Endothelial cell of umbilical vein (primary cell): Measurements from ENCODE around the gene RUNX2. TPM values are rescaled to one million over a fixed set of nuclear protein-coding genes. Genes with fewer than 3 reads are reported as not detected.
"Not testable (repeated sequence)": the region's sequence is repeated elsewhere in the genome, so short reads cannot be mapped to it uniquely, and the experiment has no call there.

ENCODE experiments used
- BruUV-seq: library from RNA; stranded (reverse); fragments of 400-500 nt; replicated peaks from 2 replicates; lab custom pipeline; 2021; lab: Mats Ljungman, UMichigan
- CTCF ChIA-PET: fragments of 300-600, 350-600 bp; sonication (Branson Sonifier 250); formaldehyde crosslinking; loops from one replicate; lab custom pipeline; 2021; ENCODE audit warnings: antibody characterized with exemption, inconsistent platforms; lab: Charles Lee
- POLR2A ChIA-PET: fragments of 300-600, 350-600 bp; sonication (Branson Sonifier 250); formaldehyde crosslinking; loops from one replicate; lab custom pipeline; 2021; ENCODE audit warnings: antibody characterized with exemption, inconsistent platforms; lab: Charles Lee
- DNase-seq: peaks from one replicate; pipeline ENCODE4 v3.0.0-alpha.2; 2011; ENCODE audit warnings: low read depth, low spot score
- FAIRE-seq: peaks from 2 replicates; lab custom pipeline; 2011; peaks lifted over from hg19 to GRCh38; lab: Jason Lieb, UNC
- H2AFZ ChIP-seq: 2 replicates; pipeline ENCODE4 v1.6.0; 2012; ENCODE audit warnings: low read depth, low read length, control low read depth, inconsistent platforms
- H3K27ac ChIP-seq: 2 replicates; pipeline ENCODE4 v1.5.1; 2011; ENCODE audit warnings: low read depth, mild to moderate bottlenecking, control low read depth, low read length, moderate library complexity; ENCODE audit not compliant: insufficient read depth
- H3K27me3 ChIP-seq, 2 experiments: 2 replicates each; pipeline versions ENCODE4 v1.6.0 to v1.6.1; 2011; ENCODE audit warnings: low read length in 2 of 2, mixed read lengths in 1 of 2; ENCODE audit not compliant: control insufficient read depth in 2 of 2, insufficient read depth in 2 of 2
- H3K36me3 ChIP-seq, 2 experiments: 2 replicates in 1 of 2; 3 replicates in 1 of 2; pipeline ENCODE4 v1.5.1; 2011; ENCODE audit warnings: low read length in 2 of 2, mild to moderate bottlenecking in 1 of 2, moderate library complexity in 1 of 2; ENCODE audit not compliant: control insufficient read depth in 2 of 2, insufficient read depth in 2 of 2; ENCODE audit errors: extremely low read depth in 1 of 2
- H3K4me1 ChIP-seq: 3 replicates; pipeline ENCODE4 v1.5.1; 2011; ENCODE audit warnings: mild to moderate bottlenecking, low read length; ENCODE audit not compliant: control insufficient read depth, insufficient read depth; ENCODE audit errors: extremely low read depth
- H3K4me2 ChIP-seq: 2 replicates; pipeline ENCODE4 v1.6.1; 2011; ENCODE audit warnings: low read length, control low read depth, mixed read lengths; ENCODE audit not compliant: insufficient read depth
- H3K4me3 ChIP-seq, 3 experiments: fragments of 200-600 bp in 1 of 3; sonication (generic), shearing (Covaris generic) in 1 of 3; replicated peaks in 1 of 3; 2 replicates each; pipeline ENCODE4 v1.5.1; 2011 to 2016; ENCODE audit warnings: control low read depth in 3 of 3, low read length in 3 of 3, mild to moderate bottlenecking in 2 of 3, inconsistent platforms in 1 of 3, low read depth in 1 of 3, moderate library complexity in 1 of 3; ENCODE audit not compliant: insufficient read depth in 1 of 3
- H3K79me2 ChIP-seq: 2 replicates; pipeline ENCODE4 v1.6.0; 2012; ENCODE audit warnings: low read length, inconsistent platforms; ENCODE audit not compliant: control insufficient read depth, insufficient read depth
- H3K9ac ChIP-seq: replicated peaks from 2 replicates; pipeline ENCODE3; 2011; ENCODE audit warnings: low read length, control low read depth; ENCODE audit not compliant: insufficient read depth; ENCODE audit errors: extremely low read depth
- H3K9me1 ChIP-seq: replicated peaks from 3 replicates; pipeline ENCODE4 v1.6.0; 2011; ENCODE audit warnings: mild to moderate bottlenecking, low read length; ENCODE audit not compliant: control insufficient read depth, insufficient read depth; ENCODE audit errors: extremely low read depth
- H3K9me3 ChIP-seq: replicated peaks from 2 replicates; pipeline ENCODE4 v1.5.1; 2012; ENCODE audit warnings: low read length, inconsistent platforms; ENCODE audit not compliant: control insufficient read depth, insufficient read depth
- H4K20me1 ChIP-seq: replicated peaks from 2 replicates; pipeline ENCODE3; 2011; ENCODE audit warnings: mild to moderate bottlenecking, low read length; ENCODE audit not compliant: control insufficient read depth, insufficient read depth; ENCODE audit errors: extremely low read depth
- CTCF ChIP-seq, 2 donors: IDR thresholded peaks; 1 replicate in 1 of 2; 2 replicates in 1 of 2; pipeline ENCODE4 v1.5.1; 2011; ENCODE audit warnings: low read length in 2 of 2, mild to moderate bottlenecking in 2 of 2, moderate library complexity in 2 of 2, control low read depth in 1 of 2, inconsistent platforms in 1 of 2, low read depth in 1 of 2; ENCODE audit not compliant: insufficient read depth in 1 of 2; ENCODE audit errors: extremely low read depth in 1 of 2
- EZH2 ChIP-seq: IDR thresholded peaks from 2 replicates; pipeline ENCODE4 v1.6.1; 2012; ENCODE audit warnings: borderline replicate concordance, low read depth, mild to moderate bottlenecking, moderate library complexity, low read length, inconsistent platforms; ENCODE audit not compliant: severe bottlenecking
- FOS ChIP-seq: IDR thresholded peaks from 2 replicates; pipeline ENCODE4 v1.6.1; 2011; ENCODE audit warnings: mild to moderate bottlenecking, low read length, moderate library complexity, borderline replicate concordance; ENCODE audit not compliant: insufficient read depth
- GATA2 ChIP-seq: IDR thresholded peaks from 2 replicates; pipeline ENCODE4 v1.7.0; 2011; ENCODE audit warnings: low read depth, mild to moderate bottlenecking, moderate library complexity, mixed read lengths, low read length; ENCODE audit not compliant: insufficient read length, insufficient read depth
- JUN ChIP-seq: IDR thresholded peaks from 2 replicates; pipeline ENCODE4 v1.6.1; 2011; ENCODE audit warnings: borderline replicate concordance, low read depth; ENCODE audit not compliant: insufficient read length, insufficient read depth
- MYC ChIP-seq: IDR thresholded peaks from one replicate; pipeline ENCODE4 v1.6.1; 2011; ENCODE audit warnings: mild to moderate bottlenecking, low read depth, low read length
- POLR2A ChIP-seq: IDR thresholded peaks from 2 replicates; pipeline ENCODE4 v1.6.1; 2012; ENCODE audit warnings: low read depth, mild to moderate bottlenecking, control low read depth, low read length
- POLR2AphosphoS5 ChIP-seq: IDR thresholded peaks from 2 replicates; pipeline ENCODE4 v1.6.1; 2012; ENCODE audit warnings: low read depth, mild to moderate bottlenecking, control low read depth, low read length, moderate library complexity; ENCODE audit not compliant: insufficient read depth
- dilution Hi-C: fragments of 300-500 bp; cut with MboI; formaldehyde crosslinking; loops from one replicate; pipeline ENCODE4 v1.15.0; 2019; ENCODE audit warnings: low sequenced_read_pairs; ENCODE audit not compliant: extremely low pct_ligation_motif_present
- intact Hi-C: fragments of 100-400 bp; cut with micrococcal nuclease; formaldehyde crosslinking; loops from one replicate; pipeline ENCODE4 v1.10.0; 2022
- polyA plus RNA-seq, 4 experiments: library from polyadenylated mRNA; depleted of rRNA in 3 of 4; stranded (reverse) in 3 of 4; unstranded in 1 of 4; fragments of >200 nt; gene quantifications; 2 replicates each; pipeline versions ENCODE4 v1.2.1 to v1.2.3, GENCODE V29; 2011 to 2012; ENCODE audit warnings: missing spikeins in 1 of 4
- total RNA-seq: library from RNA; stranded (reverse); gene quantifications from 2 replicates; pipeline ENCODE4 v1.2.3, GENCODE V29; 2021
- TF ChIP-seq, protein P1 (sequence below): IDR thresholded peaks from 2 replicates; pipeline ENCODE4 v1.6.1; 2011; ENCODE audit not compliant: insufficient read depth, insufficient read length

The RUNX2 gene
- total and polyA plus RNA-seq, 2 donors (not counting 3 experiments of a cell fraction or from before 2014, with no cell fraction given): 0.06 TPM; not detected in 1

DNA sequence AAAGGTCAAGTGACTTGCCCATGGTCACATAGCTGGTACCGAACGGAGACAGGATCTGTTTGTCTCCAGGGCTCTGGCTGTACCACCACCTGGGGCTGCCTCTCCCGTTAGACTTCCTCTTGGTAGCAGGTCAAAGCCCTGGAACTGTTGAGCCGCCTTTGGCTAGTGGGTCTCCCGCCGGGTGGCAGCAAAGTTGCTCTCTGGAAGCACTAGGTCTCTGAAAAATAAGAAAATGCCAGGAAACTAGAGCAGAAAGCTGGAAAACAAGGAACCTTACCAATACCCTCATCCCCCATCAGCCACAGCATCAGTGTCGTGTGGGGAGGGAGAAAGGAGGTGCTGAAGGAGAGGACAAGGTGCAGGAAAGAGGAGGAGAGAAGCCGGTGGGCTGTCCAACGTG lies 340.6 kb downstream of the RUNX2 start:
- intact Hi-C loops: no loop called here
- dilution Hi-C loops: no loop called here
- BruUV-seq: no TSS peak
- Histone ChIP-seq H3K9me3 (no peaks in the 10 kb centered on the region), H3K36me3 (no peaks in the 10 kb centered on the region), H3K9me1 (no peaks in the 10 kb centered on the region), H3K27ac (no peak overlapping the region), H3K4me3 (no peak overlapping the region), H3K27me3 (peaks cover 2 to 3% of the 10 kb centered on the region in 2 experiments), H3K9ac (no peak overlapping the region), H2AFZ (no peak overlapping the region), H3K79me2 (no peaks in the 10 kb centered on the region), H3K4me2 (no peak overlapping the region), H4K20me1 (no peaks in the 10 kb centered on the region), H3K4me1 (peaks cover 6% of the 10 kb centered on the region)
- no peak for FAIRE-seq
- DNase-seq: no peak
- POLR2A ChIA-PET: no interaction called here
- CTCF ChIA-PET: no interaction called here
- no peak for TF ChIP-seq CTCF (IDR thresholded peaks at IDR 0.05; ENCODE audit: extremely low read depth in 1 of 2, insufficient read depth in 1 of 2, low read depth in 1 of 2, low read length in 2 of 2)
- no peak for TF ChIP-seq MYC
- no peak for TF ChIP-seq EZH2
- no peak for TF ChIP-seq FOS
- no peak for TF ChIP-seq JUN
- no peak for TF ChIP-seq POLR2AphosphoS5
- TF ChIP-seq POLR2A: no peak
- TF ChIP-seq, protein P1, sequence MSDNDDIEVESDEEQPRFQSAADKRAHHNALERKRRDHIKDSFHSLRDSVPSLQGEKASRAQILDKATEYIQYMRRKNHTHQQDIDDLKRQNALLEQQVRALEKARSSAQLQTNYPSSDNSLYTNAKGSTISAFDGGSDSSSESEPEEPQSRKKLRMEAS: no peak
- no peak for TF ChIP-seq GATA2

DNA sequence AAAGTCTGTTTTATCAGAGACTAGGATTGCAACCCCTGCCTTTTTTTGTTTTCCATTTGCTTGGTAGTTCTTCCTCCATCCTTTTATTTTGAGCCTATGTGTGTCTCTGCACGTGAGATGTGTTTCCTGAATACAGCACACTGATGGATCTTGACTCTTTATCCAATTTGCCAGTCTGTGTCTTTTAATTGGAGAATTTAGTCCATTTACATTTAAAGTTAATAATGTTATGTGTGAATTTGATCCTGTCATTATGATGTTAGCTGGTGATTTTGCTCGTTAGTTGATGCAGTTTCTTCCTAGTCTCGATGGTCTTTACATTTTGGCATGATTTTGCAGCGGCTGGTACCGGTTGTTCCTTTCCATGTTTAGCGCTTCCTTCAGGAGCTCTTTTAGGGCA lies 345.0 kb downstream of the RUNX2 start:
- H3K4me2 ChIP-seq, H3K9me3 ChIP-seq, POLR2A ChIA-PET, intact Hi-C loops, DNase-seq, H3K9ac ChIP-seq, H3K79me2 ChIP-seq, CTCF ChIA-PET, BruUV-seq, H3K4me3 ChIP-seq, dilution Hi-C loops, H3K36me3 ChIP-seq, H3K27me3 ChIP-seq, H3K27ac ChIP-seq, H4K20me1 ChIP-seq, H2AFZ ChIP-seq, FAIRE-seq, H3K9me1 ChIP-seq: not testable (repeated sequence)
- H3K4me1 ChIP-seq: peaks cover 14% of the 10 kb centered on the region

GRCh38 chr6:45675166-45675565 lies 347.0 kb downstream of the RUNX2 start:
- intact Hi-C loops, H3K36me3 ChIP-seq, H3K79me2 ChIP-seq, H4K20me1 ChIP-seq, H2AFZ ChIP-seq, H3K4me3 ChIP-seq, FAIRE-seq, H3K9ac ChIP-seq, H3K27ac ChIP-seq, H3K9me1 ChIP-seq, H3K9me3 ChIP-seq, H3K27me3 ChIP-seq, BruUV-seq, dilution Hi-C loops, POLR2A ChIA-PET, DNase-seq, H3K4me2 ChIP-seq: not testable (repeated sequence)
- CTCF ChIA-PET: interaction anchor here (1.2 kb wide), 1 partner anchor 9 kb away, joined by 4 read pairs; no protein-coding TSS in a partner anchor
- peaks cover 15% of the 10 kb centered on the region for H3K4me1 ChIP-seq
